Cardiac muscle cell (in vitro differentiated cells and primary cell): Measurements from ENCODE around the gene LRRC4C. TPM values are rescaled to one million over a fixed set of nuclear protein-coding genes. Genes with fewer than 3 reads are reported as not detected.

Experiments used
- DNase-seq, 2 donors: peaks; one replicate each; pipeline versions ENCODE4 v3.0.0 to v3.0.0-alpha.2; 2010 to 2017; ENCODE audit warnings: low read depth in 1 of 2, low spot score in 1 of 2
- H3K27ac ChIP-seq: fragments of 200-600 bp; sonication (generic); 2 replicates; pipeline ENCODE4 v1.5.1; 2016
- H3K27me3 ChIP-seq: fragments of 200-600 bp; sonication (generic); 2 replicates; pipeline ENCODE4 v1.6.0; 2016; ENCODE audit warnings: control low read depth
- H3K36me3 ChIP-seq: fragments of 200-600 bp; sonication (generic); 2 replicates; pipeline ENCODE4 v1.5.1; 2016; ENCODE audit warnings: control low read depth
- H3K4me1 ChIP-seq: fragments of 200-600 bp; sonication (generic); 2 replicates; pipeline ENCODE4 v1.8.1; 2017; ENCODE audit warnings: low read depth, mild to moderate bottlenecking, mixed run types
- H3K4me3 ChIP-seq: fragments of 200-600 bp; sonication (generic); 2 replicates; pipeline ENCODE4 v1.5.1; 2016; ENCODE audit warnings: mild to moderate bottlenecking
- H3K9me3 ChIP-seq: fragments of 200-600 bp; sonication (generic); 2 replicates; pipeline ENCODE4 v1.5.1; 2017; ENCODE audit warnings: low read depth, mild to moderate bottlenecking, control low read depth
- polyA plus RNA-seq: library from polyadenylated mRNA; unstranded; fragments of >200 nt; fragmentation: Nextera tagmentation; extraction: Ambion mirVana; gene quantifications from 2 replicates; pipeline ENCODE4 v1.2.1, GENCODE V29; 2016
- total RNA-seq: library from RNA; depleted of rRNA; stranded (reverse); fragments of >200 nt; gene quantifications from 2 replicates; pipeline ENCODE4 v1.2.3, GENCODE V29; 2016
- TF ChIP-seq, protein P1 (sequence below): IDR thresholded peaks from 2 replicates; pipeline ENCODE4 v1.5.1; 2012; ENCODE audit warnings: low read depth, mild to moderate bottlenecking, low read length

Gene LRRC4C
- total and polyA plus RNA-seq, 2 experiments from 2014 or later = 0.66 to 0.77 TPM

DNA sequence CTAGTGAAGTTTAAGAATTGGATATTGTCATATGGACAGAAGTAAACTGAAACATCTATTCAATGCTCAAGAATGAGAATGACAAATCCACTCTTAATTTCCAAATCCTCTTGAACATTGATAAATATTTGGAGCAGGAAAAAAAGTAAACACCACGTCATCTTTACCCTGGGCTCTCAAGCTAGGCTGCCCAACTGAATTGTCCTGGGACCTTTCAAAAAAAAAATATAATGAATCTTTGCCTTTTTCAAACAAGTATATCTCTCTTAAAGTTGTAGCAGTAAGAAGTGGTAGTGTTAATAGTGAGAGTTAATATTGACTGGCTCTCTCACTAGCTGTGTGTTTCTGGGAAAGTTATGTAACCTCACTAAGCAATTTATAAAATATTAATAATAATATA, 374.3 kb downstream of the LRRC4C start:
- H3K4me3 ChIP-seq = no peak overlapping the region
- no peaks in the 10 kb centered on the region for H3K4me1 ChIP-seq
- no peaks in the 10 kb centered on the region for H3K9me3 ChIP-seq
- H3K36me3 ChIP-seq = no peaks in the 10 kb centered on the region
- no peak overlapping the region for H3K27ac ChIP-seq
- H3K27me3 ChIP-seq = no peaks in the 10 kb centered on the region
- TF ChIP-seq, protein P1, sequence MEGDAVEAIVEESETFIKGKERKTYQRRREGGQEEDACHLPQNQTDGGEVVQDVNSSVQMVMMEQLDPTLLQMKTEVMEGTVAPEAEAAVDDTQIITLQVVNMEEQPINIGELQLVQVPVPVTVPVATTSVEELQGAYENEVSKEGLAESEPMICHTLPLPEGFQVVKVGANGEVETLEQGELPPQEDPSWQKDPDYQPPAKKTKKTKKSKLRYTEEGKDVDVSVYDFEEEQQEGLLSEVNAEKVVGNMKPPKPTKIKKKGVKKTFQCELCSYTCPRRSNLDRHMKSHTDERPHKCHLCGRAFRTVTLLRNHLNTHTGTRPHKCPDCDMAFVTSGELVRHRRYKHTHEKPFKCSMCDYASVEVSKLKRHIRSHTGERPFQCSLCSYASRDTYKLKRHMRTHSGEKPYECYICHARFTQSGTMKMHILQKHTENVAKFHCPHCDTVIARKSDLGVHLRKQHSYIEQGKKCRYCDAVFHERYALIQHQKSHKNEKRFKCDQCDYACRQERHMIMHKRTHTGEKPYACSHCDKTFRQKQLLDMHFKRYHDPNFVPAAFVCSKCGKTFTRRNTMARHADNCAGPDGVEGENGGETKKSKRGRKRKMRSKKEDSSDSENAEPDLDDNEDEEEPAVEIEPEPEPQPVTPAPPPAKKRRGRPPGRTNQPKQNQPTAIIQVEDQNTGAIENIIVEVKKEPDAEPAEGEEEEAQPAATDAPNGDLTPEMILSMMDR = no peak
- no peak for DNase-seq

DNA sequence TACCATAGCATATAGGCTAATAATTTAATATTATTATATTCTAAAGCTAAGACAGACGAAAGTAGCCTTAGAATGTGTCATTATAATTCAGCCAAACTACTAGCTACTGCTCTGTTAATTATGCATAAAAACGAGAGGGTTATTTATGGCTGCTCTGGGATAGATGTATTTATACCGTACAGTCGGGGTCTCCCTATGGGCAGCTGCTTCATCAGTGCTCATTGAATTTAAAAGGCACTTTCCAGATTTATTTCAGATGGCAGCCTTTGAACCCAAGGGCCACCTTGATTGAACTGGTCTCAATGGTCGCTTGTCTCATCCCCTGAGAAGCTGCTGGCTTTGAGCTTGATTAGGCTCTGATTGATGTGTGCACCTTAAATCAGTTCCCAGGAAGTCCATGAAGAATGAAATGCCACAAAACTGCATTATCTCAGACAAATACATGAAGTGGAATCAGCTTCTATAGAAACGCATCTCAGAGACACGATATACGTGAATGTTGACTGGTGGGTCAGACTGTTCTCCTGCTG, 377.6 kb downstream of the LRRC4C start:
- Histone ChIP-seq H3K4me3 (no peak overlapping the region), H3K27me3 (no peaks in the 10 kb centered on the region), H3K27ac (no peak overlapping the region), H3K4me1 (no peaks in the 10 kb centered on the region), H3K9me3 (no peaks in the 10 kb centered on the region), H3K36me3 (no peaks in the 10 kb centered on the region)
- no peak for DNase-seq
- TF ChIP-seq, protein P1 = no peak

DNA sequence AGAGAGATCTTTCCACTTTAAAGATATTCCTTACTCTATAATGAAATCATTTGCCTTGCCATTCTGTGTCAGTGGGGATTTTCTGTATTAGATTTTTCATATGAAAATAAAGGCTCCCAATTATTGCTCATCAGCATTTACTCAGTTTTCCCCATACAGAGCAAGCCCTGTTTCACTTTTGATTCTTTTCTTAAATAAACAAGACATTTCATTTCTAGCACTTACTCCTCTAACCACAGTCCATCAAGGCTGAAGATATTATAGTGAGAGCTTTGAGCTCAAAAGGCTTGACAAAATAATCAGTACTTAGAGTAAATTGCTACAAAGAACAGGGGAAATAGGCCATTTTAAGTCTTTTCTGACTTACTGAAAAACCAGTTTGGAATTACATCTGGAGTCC, 385.1 kb downstream of the LRRC4C start:
- no peak overlapping the region for H3K4me3 ChIP-seq
- H3K27me3 ChIP-seq = no peaks in the 10 kb centered on the region
- TF ChIP-seq, protein P1 = no peak
- no peak for DNase-seq
- no peaks in the 10 kb centered on the region for H3K9me3 ChIP-seq
- no peaks in the 10 kb centered on the region for H3K4me1 ChIP-seq
- no peaks in the 10 kb centered on the region for H3K36me3 ChIP-seq
- H3K27ac ChIP-seq = no peak overlapping the region

DNA sequence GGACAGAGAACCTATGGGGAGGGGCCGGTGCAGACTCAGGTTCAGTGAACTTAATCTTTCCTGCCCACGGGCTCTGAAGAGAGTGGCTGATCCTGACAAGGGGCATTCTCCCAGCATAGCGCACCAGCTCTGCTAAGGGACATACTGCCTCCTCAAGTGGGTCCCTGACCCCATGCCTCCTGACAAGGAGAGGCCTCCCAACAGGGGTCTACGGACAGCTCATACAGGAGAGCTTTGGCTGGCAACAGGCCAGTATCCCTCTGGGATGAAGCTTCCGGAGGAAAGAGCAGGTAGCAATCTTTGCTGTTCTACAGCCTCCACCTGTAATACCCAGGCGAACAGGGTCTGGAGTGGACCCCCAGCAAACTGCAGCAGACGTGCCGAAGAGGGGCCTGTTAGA, 394.0 kb downstream of the LRRC4C start:
- H3K4me1 ChIP-seq = no peaks in the 10 kb centered on the region
- H3K9me3 ChIP-seq = no peaks in the 10 kb centered on the region
- no peak for DNase-seq
- H3K27ac ChIP-seq = no peak overlapping the region
- H3K4me3 ChIP-seq = no peak overlapping the region
- H3K36me3 ChIP-seq = no peaks in the 10 kb centered on the region
- no peaks in the 10 kb centered on the region for H3K27me3 ChIP-seq
- TF ChIP-seq, protein P1 = no peak

DNA sequence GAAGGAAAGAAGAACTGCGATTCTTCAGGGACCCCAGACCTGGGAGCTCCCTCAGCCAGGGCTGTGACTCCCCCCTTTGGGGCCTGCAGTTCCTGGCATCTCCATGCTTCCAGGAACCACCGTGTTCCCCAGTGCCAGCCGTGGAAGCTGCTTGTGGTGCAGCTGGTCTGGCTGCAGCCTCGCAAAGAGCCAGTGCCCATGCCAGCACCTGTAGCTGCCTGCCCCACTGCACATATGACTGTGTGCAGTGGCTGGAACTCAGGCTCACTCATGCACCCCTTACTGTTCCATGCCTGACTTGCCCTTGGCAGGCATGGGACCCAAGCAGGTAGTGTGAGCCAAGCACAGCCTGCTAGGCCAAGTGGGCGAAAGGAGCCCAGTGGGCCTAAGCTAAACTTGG, 401.3 kb downstream of the LRRC4C start:
- Histone ChIP-seq H3K4me1 (no peaks in the 10 kb centered on the region), H3K27me3 (no peaks in the 10 kb centered on the region), H3K9me3 (no peaks in the 10 kb centered on the region), H3K36me3 (no peaks in the 10 kb centered on the region), H3K4me3 (no peak overlapping the region), H3K27ac (no peak overlapping the region)
- no peak for DNase-seq
- TF ChIP-seq, protein P1 = no peak
